SIG-M5 treated with dmso at 0.1 percent for 504 hours (cell line): ENCODE data around the gene XDH.

Experiments used
- DNase-seq: peaks from one replicate; lab custom pipeline; 2025; ENCODE audit not compliant: unreplicated experiment; lab: John Stamatoyannopoulos, UW

XDH gene

DNA sequence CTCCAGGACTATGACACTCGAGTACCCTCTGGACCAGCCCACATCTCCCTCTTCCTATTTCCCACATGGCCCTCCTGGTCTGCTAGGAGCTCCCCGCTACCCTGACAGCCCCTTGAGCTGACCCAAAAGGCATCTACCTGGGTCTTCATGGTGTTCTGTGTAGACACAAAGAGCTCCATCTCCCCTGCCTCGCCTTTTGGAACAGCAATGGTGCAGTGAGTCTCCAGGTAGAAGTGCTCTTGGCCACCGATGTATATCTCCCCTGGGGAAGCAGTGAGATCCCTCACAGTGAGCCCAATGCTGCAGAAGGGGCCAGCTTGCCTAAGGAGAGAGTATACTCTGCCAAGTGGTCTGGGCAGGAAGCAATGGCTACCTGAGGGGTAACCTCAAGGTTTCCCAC is 47.8 kb downstream of the XDH start:
- no peak for DNase-seq

DNA sequence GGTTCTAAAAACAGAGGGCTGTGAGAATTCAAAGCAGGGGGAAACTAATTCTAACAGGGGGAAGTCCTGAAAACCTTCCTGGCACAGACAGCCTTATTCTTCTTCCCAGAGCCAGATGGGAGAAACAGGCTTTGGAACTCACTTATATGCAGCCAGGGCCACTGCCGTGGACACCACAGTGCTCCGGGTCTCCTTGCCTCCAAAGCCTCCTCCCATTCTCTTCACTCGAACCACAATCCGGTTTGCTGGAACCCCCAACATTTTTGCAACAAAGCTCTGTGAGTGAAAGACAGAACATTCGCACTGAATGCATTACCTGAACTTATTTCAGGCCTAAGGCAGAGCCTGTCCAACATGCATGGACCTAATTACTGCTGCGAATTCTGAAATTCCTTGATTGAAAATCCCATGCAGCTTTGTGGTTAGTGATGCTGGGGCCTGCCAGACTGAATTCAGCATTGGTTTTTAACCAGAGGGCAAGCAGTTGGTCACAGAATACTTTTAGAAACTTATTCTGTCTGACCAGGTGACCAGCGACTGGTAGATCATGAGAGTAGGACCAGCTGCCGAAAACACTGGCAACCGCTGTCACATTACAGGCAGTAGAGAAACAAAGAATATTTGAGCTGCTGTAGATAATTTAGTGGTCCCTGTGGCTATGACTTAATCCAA is 48.6 kb downstream of the XDH start:
- no peak for DNase-seq

DNA sequence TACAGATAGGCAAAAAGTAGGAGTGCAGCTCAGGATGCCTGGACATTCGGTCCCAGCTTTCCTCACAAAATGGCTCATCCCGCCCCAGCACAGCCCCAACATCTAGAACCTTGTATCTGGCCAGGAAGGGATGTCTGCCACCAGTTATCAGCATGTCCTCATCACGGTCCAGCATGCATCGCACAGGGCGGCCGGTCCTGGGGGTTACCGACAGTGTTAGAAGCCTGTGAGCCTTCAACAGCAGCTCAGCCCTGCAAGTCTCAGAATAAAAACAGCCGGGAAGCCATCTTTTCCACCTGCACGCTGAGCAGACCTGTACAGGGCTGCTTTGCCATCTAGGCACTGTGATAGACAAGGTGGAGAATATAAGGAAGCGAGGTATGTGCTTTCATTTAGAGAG is 49.2 kb downstream of the XDH start:
- DNase-seq: no peak

DNA sequence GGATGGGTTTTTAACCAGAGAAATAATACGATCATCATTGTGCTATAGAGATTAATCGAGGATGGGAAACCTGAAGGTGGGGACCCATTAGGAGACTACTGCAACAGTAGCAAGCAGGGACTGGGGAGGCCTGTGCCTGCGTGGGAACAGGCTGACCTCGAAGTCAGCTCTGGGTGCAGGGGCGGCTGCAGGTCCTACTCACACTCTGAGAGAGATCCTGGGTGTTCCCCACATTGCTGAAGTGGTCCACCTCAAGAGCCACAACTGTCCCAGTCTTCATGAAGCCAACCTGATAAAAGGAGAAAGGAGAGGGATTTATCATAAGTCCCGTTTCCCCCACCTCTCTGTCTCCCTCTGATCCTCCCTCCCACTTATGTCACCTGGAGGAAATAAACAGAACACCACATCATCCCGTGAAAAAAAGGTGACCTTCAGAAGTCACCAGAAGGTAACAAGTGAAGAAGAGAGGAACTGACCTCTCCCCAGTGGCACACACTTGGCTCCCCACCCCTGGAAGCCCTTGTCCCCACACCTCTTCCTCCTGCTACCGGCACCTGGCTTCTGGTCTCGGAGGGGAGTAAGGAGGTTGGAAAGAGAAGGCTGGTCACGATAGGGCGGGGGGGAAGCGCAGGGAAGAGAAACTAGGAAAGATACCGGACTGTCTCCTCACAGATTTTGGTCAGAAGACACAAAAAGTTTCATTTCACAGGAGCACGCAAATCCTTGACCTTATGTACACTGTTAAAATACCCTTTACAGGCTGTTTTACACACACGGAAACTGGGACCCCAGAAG is 50.4 kb downstream of the XDH start:
- no peak for DNase-seq

DNA sequence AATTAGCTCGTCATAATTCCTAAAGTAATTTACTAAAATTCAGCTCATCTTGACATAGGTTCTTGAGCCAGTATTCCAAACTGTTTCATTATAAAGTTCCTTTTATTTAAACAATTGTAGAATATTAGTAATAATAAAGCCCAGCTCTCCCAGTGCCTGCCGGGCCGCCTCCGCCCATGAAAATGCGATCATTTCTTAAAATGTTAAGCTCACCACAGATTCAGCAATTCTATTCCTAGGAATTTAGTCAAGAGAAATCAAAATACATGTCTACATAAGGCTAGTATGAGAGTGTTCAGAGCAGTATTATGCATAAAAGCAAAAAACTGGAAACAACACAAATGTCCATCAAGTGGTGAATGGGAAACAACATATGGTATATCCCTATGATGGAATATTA is 52.0 kb downstream of the XDH start:
- no peak for DNase-seq

DNA sequence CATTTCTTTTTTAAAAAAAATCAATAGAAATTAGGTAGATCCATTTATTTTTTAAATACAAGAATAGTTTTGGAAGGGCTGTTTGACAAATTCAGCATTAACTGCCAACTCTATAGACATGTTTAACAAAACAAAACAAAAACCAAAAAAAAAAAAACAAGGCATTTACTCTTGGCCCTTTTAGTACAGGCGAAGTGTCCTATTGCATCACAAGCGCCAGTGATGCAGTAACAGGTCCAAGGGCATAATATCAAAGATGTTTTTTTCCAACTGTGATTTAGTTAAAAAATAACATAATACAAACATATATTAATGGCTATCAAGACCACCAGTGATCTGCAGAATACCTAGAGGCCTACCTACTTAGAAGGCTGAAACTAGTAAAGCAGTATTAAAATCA is 55.3 kb downstream of the XDH start:
- no peak for DNase-seq

DNA sequence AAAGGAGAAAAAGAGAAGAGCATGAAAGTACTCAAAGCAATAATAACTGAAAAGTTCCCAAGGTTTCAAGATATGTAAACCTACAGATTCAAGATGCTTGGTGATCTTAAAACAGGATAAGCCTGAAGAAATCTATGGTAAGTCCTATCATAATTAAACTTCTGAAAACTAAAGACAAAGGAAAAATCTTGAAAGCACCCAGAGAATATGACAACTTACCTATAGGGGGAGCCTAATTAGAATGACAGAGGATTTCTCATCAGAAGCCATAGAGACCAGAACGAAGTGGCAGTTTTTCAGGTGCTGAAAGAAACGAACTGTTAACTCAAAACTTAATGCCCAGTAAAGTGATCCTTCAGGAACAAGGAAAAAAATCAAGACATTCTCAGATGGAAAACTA is 59.7 kb downstream of the XDH start:
- peak; percentile 30 for DNase-seq

DNA sequence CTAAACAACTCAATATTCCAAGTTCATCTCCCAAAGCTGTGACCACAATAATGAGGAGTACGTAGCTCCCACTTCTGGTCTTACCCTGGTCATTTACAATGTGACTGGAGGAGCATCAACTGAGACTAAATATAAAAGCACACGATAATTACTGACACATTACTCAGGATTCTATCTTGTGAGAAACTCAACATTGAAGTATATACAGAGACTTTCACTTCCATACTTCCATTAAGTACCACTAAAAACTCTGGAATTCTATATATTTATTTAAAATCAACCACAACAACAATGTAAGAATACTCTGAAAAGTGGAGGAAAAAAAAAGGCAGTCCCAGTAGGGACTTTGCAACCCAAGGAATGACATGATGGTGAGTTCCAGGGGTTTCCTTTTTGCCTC is 61.4 kb downstream of the XDH start:
- DNase-seq: no peak

DNA sequence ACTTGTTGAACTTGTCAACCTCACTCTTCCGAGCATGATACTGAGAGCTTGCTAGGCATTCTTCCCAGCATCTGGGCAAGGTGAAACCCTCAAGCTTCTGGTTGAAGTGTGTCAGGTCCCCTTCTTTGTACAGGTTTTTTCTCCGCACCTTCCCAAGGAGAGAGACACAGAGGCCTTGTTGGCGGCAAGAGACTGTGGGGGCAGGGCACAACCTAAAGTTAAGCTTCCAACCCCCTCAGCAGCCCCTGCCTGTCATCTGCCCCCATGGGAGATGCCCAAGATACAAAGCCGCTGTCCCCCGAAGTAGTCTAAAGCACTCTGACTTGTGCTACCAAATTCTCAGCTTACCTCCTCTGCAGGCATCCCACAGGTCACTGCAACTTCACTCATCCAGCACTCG is 64.9 kb downstream of the XDH start:
- DNase-seq: no peak

DNA sequence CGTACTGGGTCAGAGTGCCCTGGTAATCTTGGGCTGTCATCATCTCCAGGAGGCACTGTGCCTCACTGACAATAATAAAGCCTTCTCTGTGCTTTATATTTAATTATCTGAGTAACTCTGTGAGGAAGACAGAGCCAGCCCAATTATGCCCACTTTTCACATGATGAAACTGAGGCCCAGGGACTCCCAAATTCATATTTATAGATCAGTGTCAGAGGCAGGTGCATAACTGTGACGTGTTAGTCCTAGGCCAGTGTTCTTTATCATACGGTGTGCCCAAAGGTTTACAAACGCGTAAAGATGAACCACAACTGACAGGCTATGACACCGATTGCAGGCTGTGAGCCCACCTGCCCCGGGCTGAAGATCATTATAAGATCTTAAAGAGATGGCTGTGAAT is 65.4 kb downstream of the XDH start:
- no peak for DNase-seq

DNA sequence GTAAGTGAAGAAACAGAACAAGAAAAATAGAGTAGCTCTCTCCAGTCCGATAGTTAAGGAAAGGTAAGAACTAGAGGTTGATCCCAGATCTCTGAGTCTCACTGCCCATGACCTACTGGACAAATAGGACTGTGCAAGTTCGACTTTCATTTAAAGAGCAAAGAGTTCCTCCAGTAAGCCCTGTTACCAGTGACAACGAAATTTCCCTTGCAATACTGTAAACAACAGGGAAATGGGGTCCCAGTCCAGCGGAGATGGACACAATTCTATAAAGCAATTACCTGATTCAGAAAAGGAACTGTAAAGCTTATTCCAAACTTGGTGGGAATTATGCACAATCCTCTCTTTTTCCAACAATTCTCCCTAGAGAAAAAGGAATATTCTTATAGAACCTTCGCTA is 65.9 kb downstream of the XDH start:
- DNase-seq: no peak

DNA sequence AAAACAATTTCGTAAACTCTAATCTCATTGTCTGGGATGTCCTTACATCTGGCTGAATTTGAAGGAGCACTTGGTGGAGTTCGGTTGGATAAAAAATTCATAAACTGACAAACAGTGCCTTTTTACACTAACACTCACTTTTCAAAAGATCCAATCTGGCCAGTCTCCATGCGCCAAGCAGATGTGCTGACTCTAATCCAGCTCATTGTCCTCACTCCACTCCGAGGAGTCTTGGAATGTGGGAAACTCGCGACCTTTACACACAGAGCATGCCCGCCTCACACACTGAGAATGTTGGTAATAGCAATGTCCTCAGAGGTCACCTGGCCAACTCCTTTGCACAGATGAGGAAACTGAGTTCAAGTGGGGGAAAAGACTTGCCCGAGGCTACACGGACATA is 66.8 kb downstream of the XDH start:
- DNase-seq: no peak

DNA sequence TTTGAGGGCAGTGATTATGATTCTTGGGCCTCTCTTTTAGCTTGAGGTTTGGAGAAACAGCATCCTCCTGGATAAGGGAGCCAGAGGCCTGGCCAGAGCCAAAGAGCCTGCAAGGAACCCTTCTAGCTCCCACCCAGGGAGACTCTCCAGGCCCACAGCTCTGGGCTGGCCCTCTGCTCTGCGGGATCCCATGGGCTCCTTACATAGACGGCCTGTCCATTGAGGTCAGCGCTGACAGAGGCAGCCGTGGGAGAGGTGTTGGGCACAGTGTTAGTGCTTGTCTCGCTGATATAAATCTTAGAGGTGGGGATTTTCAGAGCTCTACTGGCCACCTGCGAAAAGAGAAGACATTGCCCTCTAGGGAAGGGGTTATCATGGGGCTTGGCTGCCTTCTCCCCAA is 67.2 kb downstream of the XDH start:
- DNase-seq: no peak

DNA sequence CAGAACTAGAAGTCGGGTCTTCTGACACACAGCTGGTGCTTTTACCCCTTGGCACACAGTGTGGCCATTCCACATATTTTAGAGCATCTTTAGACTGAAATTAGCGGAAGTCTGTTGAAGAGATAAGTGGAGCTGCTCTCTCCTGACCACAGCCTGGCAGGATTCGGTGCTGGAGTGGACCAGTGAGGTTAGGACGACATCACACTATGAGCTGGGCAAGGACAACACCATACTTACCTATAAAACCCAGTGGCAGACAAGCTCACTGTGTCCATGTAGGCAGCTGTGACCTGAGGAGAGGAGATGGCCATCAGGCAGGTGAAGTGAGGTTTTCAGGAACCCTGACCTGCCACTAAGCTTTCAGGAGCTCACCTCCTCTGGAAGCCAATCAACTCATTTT is 70.1 kb downstream of the XDH start:
- DNase-seq: no peak

DNA sequence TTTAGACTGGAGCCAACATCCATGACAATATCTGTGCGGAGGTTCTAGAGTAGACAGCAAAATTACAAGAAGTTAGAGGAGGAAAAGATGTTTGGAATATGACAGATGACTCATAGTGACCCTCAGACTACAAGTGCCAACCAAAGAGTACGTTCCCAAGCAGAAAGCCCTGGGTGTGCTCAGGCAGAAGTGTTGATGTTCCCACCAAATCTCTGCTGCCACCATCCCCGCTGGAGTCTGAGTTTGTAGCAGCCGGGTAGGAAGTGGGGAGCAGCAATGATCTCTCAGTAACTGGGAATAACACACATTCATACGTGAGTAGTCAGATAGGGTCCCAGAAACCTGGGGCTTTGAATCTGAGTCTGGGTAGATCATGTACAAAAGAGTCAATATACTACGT is 73.2 kb downstream of the XDH start:
- no peak for DNase-seq

DNA sequence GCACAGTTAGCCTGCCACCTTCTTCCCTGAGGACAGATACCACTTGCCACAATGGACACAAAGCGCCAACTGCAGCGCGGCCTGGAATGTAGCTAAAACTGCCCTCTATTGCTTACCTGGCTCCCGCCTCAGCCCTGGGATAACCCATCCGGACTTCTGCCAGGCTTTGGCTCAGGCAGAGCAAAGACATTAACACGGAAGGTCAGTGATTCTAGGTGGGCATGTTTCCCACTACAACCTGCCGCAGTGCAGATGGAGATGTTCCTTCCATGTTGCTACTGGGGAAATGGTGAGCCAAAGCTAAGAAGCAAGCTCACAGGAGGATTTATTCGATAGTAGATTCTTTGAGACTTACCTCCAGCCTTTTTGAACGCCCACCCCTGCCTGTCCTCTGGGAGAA is 74.8 kb downstream of the XDH start:
- DNase-seq: no peak

DNA sequence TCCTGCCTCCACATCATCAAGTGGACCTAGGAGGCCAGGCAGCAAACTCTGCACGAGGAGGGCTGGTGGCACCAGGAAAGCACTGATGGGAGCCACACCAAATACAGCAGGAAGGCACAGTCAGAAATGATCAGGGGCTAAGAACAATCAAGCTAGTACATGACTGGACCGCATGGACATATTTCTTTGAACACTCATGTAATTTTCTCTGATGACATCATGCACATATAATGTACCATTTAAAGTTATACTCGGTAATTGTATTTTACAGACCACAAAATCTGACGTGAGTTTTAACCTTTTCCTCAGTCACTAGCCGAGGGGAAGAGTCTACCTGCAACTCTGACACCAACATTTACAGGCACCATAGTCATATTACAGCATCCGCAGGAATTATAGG is 76.7 kb downstream of the XDH start:
- no peak for DNase-seq

DNA sequence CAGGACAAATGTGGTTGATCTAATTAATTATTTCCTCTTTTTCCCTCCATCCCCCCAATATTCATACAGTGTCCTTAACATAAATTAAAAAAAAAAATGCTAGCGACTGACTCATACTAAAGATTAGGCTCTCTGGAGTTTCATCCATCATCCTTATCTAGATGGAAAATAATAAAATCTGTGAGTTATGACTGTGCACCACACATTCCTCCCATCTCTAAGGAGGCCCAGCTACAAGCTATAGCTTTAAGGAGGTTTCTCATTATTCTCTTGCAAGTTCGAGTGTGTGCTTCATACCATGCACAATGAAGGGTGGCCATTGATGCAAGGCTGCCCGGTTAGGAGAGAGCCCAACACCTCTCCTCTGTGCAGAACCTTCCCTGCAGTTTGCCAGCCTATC is 77.3 kb downstream of the XDH start:
- DNase-seq: no peak

DNA sequence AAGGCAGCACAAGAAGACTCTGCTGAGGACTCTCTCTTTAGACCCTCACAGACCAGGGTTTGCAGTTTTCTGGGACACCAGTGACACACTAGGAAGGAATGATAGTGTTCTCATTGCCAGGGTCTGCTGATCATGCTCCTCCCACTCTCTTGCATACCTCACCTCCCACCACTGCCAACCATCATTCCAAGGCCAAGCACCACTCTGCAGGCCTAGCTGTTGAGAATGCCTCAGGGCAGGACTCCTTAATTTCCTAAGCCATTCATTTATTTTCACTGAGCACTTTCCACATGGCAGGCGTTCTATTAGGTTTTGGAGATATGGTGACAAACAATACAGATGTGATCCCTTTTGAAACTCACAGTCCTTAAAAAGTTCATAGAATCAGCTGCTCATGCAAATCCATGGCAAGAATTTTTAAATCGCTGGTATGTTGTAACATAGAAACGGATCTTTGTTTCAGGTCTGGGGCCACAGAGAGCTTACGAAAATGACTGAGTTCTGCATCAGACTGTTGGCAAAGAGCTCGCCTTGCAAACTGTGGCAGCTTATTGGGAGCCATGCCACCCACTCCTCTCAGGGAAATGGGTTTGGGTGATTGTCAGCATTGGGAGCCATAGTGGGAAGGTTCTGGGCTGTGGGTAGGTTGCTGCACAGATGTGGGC is 78.5 kb downstream of the XDH start:
- DNase-seq: no peak

DNA sequence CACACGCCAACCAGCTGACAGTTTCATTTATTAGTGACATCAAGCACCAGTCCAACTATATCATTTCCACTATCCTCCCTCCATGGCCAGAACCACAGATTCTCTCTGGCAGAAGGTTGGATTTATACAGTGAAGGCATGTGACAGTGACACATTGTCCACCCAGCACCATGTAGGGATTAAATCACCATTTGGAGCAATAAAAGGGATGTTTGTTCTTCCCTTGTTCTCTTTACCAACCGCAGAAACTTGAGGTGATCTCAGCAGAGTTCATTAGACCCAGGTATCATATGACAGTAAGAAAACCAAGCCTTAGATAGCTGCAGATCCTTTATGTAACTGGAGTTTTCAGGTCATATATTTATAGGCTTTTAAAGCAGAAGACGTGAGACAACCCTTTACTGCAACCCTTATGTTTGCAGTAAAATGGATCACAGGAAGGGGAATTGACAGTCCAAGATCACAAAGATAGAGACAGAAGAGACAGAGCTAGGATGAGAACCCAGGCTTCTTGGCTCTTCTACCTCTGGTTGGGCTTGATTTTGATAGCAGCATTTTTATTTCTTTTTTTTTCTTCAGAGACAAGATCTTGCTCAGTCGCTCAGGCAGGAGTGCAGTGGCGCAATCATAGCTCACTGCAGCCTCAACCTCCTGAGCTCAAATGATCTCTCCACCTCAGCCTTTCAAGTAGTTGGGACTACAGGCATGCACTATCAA is 80.1 kb downstream of the XDH start:
- no peak for DNase-seq

DNA sequence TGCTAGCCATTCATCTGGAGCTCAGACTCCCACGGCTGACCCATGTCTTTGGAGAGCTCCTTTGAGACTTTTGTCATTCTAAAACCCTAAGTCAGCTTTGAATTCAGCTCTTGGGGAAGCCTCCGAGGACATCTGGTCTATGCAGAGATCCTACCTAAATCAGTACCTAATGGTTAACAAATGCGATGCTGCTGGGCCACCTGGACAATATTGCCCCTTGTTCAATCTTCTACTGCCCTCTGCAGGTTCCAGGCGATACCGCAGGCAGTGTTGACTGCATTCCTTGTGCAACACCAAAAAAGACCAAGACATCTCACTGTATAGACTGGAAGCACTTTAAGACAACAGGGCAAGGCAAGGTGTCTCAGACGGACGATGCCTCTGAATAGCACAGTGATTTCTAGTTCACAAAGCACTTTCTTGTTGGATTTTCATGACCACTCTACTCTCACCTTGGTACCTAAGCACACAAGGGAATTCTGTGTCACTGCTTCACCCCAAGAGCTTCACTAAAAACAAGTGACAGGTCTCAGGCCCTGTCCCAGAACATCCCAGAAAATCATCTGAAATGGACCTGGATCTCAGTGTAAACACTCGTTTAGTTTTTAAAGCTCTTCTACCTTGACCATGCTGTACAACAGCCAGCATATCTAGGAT is 80.9 kb downstream of the XDH start:
- DNase-seq: peak; percentile 69
